GM21737 (cell line): ENCODE data around the gene FGF6.
"Not testable (repeated sequence)": the region's sequence is repeated elsewhere in the genome, so short reads cannot be mapped to it uniquely, and the experiment has no call there.

Experiments
- ATAC-seq: cut with Tn5 transposase; IDR thresholded peaks from one replicate; pipeline ENCODE4 v1.9.1; 2021; ENCODE audit warnings: mild to moderate bottlenecking, moderate library complexity; ENCODE audit not compliant: unreplicated experiment

Gene FGF6

GRCh38 chr12:4445156-4446101 lies at the start of gene FGF6:
Gene FGF6 (minus strand): TSS chr12:4445815. CDS start chr12:4445570, 245 bp downstream.
- ATAC-seq, result no peak

- ATAC-seq, result no peak
Measured at GRCh38 chr12:4490973-4491372, 45.4 kb upstream of the FGF6 start.

GRCh38 chr12:4489556-4489955 lies 43.9 kb upstream of the FGF6 start:
- no peak for ATAC-seq

- no peak for ATAC-seq
Measured at GRCh38 chr12:4486980-4487379, 41.4 kb upstream of the FGF6 start.

- ATAC-seq, result no peak
Measured at GRCh38 chr12:4486049-4486699, 40.6 kb upstream of the FGF6 start.

GRCh38 chr12:4483885-4484823 lies 38.5 kb upstream of the FGF6 start:
- no peak for ATAC-seq

- ATAC-seq, result no peak
Measured at GRCh38 chr12:4482936-4483335, 37.3 kb upstream of the FGF6 start.

- ATAC-seq, result no peak
Measured at GRCh38 chr12:4478933-4479332, 33.3 kb upstream of the FGF6 start.

- ATAC-seq, result no peak
Measured at GRCh38 chr12:4477129-4477528, 31.5 kb upstream of the FGF6 start.

GRCh38 chr12:4472046-4472445 lies 26.4 kb upstream of the FGF6 start:
- ATAC-seq, result no peak

GRCh38 chr12:4471256-4471655 lies 25.6 kb upstream of the FGF6 start:
- no peak for ATAC-seq

GRCh38 chr12:4468994-4469393 lies 23.4 kb upstream of the FGF6 start:
- ATAC-seq, result no peak

- ATAC-seq, result no peak
Measured at GRCh38 chr12:4460761-4461160, 15.1 kb upstream of the FGF6 start.

GRCh38 chr12:4455849-4456248 lies 10.2 kb upstream of the FGF6 start:
- not testable (repeated sequence) for ATAC-seq

- no peak for ATAC-seq
Measured at GRCh38 chr12:4454315-4454860, 8.8 kb upstream of the FGF6 start.

- ATAC-seq, result no peak
Measured at GRCh38 chr12:4451694-4452093, 6.1 kb upstream of the FGF6 start.

- no peak for ATAC-seq
Measured at GRCh38 chr12:4450551-4451112, 5.0 kb upstream of the FGF6 start.

GRCh38 chr12:4449851-4450221 lies 4.2 kb upstream of the FGF6 start:
- no peak for ATAC-seq

- ATAC-seq, result no peak
Measured at GRCh38 chr12:4448943-4449850, 3.6 kb upstream of the FGF6 start.
